Endodermal cell (in vitro differentiated cells): Measurements from ENCODE around the gene LARP4. TPM values are rescaled to one million over a fixed set of nuclear protein-coding genes. Genes with fewer than 3 reads are reported as not detected.

Experiments
- DNase-seq: peaks from one replicate; pipeline ENCODE4 v3.0.0-alpha.2; 2017
- H3K27ac ChIP-seq: 2 replicates; pipeline ENCODE4 v1.5.1; 2013; ENCODE audit warnings: mild to moderate bottlenecking, low read depth, low read length, moderate library complexity
- H3K27me3 ChIP-seq: 2 replicates; pipeline ENCODE4 v1.6.1; 2013; ENCODE audit warnings: mild to moderate bottlenecking, low read length, moderate library complexity; ENCODE audit not compliant: insufficient read depth, control insufficient read depth, poor library complexity, severe bottlenecking
- H3K36me3 ChIP-seq: 2 replicates; pipeline ENCODE4 v1.7.0; 2013; ENCODE audit warnings: mild to moderate bottlenecking, low read length, moderate library complexity; ENCODE audit not compliant: control insufficient read depth, insufficient read depth
- H3K4me1 ChIP-seq: one replicate; pipeline ENCODE4 v1.7.0; 2013; ENCODE audit warnings: low read length; ENCODE audit not compliant: control insufficient read depth, insufficient read depth
- H3K4me3 ChIP-seq: 2 replicates; pipeline ENCODE4 v1.5.1; 2013; ENCODE audit warnings: mild to moderate bottlenecking, low read length, moderate library complexity
- H3K9ac ChIP-seq: 2 replicates; pipeline ENCODE4 v1.6.1; 2013; ENCODE audit warnings: mild to moderate bottlenecking, low read length, moderate library complexity; ENCODE audit not compliant: poor library complexity, severe bottlenecking; ENCODE audit errors: extremely low read depth
- H3K9me3 ChIP-seq: 2 replicates; pipeline ENCODE4 v1.6.1; 2013; ENCODE audit warnings: mild to moderate bottlenecking, low read length, moderate library complexity; ENCODE audit not compliant: control insufficient read depth
- H3K27ac Mint-ChIP-seq: 2 replicates; pipeline ENCODE4 v1.8.0; 2020; ENCODE audit warnings: mixed read lengths
- H3K27me3 Mint-ChIP-seq: 2 replicates; pipeline ENCODE4 v1.8.0; 2021; ENCODE audit warnings: mild to moderate bottlenecking, mixed read lengths; ENCODE audit not compliant: insufficient read depth
- H3K36me3 Mint-ChIP-seq: 2 replicates; pipeline ENCODE4 v1.8.0; 2020; ENCODE audit warnings: low read depth, mixed read lengths
- H3K4me1 Mint-ChIP-seq: 2 replicates; pipeline ENCODE4 v1.8.0; 2020; ENCODE audit warnings: mixed read lengths
- H3K4me3 Mint-ChIP-seq: 2 replicates; pipeline ENCODE4 v1.8.0; 2020; ENCODE audit warnings: mild to moderate bottlenecking, moderate library complexity, mixed read lengths
- H3K9me3 Mint-ChIP-seq: 2 replicates; pipeline ENCODE4 v1.8.0; 2020; ENCODE audit warnings: mild to moderate bottlenecking, mixed read lengths
- WGBS, 2 experiments: methylation state at CpG; one replicate each; pipeline versions ENCODE4 v1.1.5 to v1.1.7; 2013; ENCODE audit warnings: missing lambda C conversion rate in 2 of 2, mixed read lengths in 1 of 2; ENCODE audit not compliant: insufficient coverage in 1 of 2, insufficient read length in 1 of 2; 5-methylcytosine and 5-hydroxymethylcytosine counted together
- total RNA-seq, 2 donors: library from RNA; stranded (reverse); fragmentation: NEBNext Ultra II Directional in 1 of 2; extraction: Animal tissue kit (Norgen Biotek cat#: 25700) in 1 of 2; gene quantifications; 2 replicates in 1 of 2; 3 replicates in 1 of 2; pipeline ENCODE4 v1.2.1, GENCODE V29; 2021
- TF ChIP-seq, protein P1 (sequence below): fragments of 200-600 bp; sonication (generic); conservative IDR thresholded peaks from 2 replicates; pipeline ENCODE4 v1.5.0; 2021; ENCODE audit warnings: antibody characterized with exemption, mild to moderate bottlenecking

LARP4 gene
- total RNA-seq, 2 donors from 2014 or later: 91.7 to 106 TPM

DNA sequence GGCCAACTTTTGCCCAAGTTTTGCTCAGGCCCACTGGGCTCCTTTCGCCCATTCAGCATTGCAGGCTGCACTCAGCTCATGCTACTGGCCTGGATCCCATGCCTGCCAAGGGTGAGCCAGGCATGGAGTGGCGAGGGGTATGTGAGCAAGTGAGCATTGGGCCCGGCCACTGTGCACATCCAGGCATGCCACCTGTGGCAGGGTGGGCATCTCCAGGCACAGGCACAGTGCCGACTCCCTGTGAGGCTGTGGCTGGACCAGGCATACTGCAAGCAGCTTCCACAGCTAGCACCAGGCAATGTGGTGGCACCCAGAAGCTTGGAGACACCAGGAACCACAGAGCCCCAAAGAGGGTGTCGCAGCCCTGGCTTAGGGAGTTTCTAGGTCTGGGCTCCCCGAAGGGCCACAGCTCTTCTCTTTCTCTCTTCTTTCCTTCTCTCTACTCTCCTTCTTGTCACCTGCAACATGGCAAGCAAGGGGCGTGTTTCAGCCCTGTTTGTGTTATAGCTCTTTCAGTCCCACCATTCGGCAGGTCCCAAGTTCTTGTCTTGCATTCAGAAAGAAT, 19.8 kb upstream of the LARP4 start:
- DNase-seq: no peak
- TF ChIP-seq, protein P1, sequence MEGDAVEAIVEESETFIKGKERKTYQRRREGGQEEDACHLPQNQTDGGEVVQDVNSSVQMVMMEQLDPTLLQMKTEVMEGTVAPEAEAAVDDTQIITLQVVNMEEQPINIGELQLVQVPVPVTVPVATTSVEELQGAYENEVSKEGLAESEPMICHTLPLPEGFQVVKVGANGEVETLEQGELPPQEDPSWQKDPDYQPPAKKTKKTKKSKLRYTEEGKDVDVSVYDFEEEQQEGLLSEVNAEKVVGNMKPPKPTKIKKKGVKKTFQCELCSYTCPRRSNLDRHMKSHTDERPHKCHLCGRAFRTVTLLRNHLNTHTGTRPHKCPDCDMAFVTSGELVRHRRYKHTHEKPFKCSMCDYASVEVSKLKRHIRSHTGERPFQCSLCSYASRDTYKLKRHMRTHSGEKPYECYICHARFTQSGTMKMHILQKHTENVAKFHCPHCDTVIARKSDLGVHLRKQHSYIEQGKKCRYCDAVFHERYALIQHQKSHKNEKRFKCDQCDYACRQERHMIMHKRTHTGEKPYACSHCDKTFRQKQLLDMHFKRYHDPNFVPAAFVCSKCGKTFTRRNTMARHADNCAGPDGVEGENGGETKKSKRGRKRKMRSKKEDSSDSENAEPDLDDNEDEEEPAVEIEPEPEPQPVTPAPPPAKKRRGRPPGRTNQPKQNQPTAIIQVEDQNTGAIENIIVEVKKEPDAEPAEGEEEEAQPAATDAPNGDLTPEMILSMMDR: no peak
- H3K9ac ChIP-seq: no peak overlapping the region
- H3K27ac ChIP-seq: no peak overlapping the region
- H3K4me1 Mint-ChIP-seq: no peaks in the 10 kb centered on the region
- H3K27me3 Mint-ChIP-seq: no peaks in the 10 kb centered on the region
- 93 to 97% methylated on average over 6 to 8 of the region's 8 CpGs for WGBS, 2 experiments
- no peaks in the 10 kb centered on the region for H3K36me3 ChIP-seq
- H3K27me3 ChIP-seq: no peaks in the 10 kb centered on the region
- no peaks in the 10 kb centered on the region for H3K4me1 ChIP-seq
- no peak overlapping the region for H3K27ac Mint-ChIP-seq
- H3K36me3 Mint-ChIP-seq: no peaks in the 10 kb centered on the region
- no peaks in the 10 kb centered on the region for H3K9me3 Mint-ChIP-seq
- H3K9me3 ChIP-seq: no peaks in the 10 kb centered on the region
- no peak overlapping the region for H3K4me3 ChIP-seq
- no peak overlapping the region for H3K4me3 Mint-ChIP-seq

DNA sequence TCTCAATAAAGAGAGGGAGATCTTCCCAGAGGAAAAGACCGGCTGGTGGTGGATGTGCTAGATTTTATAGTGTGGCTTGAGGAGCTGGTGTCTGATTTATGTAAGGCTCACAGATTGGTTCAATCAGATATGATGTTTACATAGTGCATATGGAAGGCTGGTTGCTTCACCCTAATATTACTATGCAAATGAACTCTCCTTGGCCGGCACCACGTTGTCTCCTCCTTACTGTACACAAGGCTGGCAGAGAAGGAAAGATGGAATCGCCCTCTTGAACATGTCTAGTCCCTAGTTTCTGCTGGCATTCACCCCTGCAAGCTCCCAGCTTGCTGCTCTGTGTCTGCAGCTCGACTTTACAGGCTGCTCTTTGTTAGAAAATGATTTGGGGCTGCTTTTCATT, 13.2 kb upstream of the LARP4 start:
- no peaks in the 10 kb centered on the region for H3K36me3 Mint-ChIP-seq
- H3K27me3 Mint-ChIP-seq: no peaks in the 10 kb centered on the region
- H3K27me3 ChIP-seq: no peaks in the 10 kb centered on the region
- H3K27ac ChIP-seq: no peak overlapping the region
- TF ChIP-seq, protein P1: no peak
- no peak overlapping the region for H3K4me3 ChIP-seq
- H3K27ac Mint-ChIP-seq: no peak overlapping the region
- H3K9me3 Mint-ChIP-seq: no peaks in the 10 kb centered on the region
- no peak overlapping the region for H3K9ac ChIP-seq
- DNase-seq: no peak
- no peaks in the 10 kb centered on the region for H3K9me3 ChIP-seq
- H3K4me3 Mint-ChIP-seq: no peak overlapping the region
- 50 to 56% methylated on average over 3 to 5 of the region's 5 CpGs for WGBS, 2 experiments
- no peaks in the 10 kb centered on the region for H3K4me1 ChIP-seq
- no peaks in the 10 kb centered on the region for H3K36me3 ChIP-seq
- peaks cover 18% of the 10 kb centered on the region for H3K4me1 Mint-ChIP-seq

DNA sequence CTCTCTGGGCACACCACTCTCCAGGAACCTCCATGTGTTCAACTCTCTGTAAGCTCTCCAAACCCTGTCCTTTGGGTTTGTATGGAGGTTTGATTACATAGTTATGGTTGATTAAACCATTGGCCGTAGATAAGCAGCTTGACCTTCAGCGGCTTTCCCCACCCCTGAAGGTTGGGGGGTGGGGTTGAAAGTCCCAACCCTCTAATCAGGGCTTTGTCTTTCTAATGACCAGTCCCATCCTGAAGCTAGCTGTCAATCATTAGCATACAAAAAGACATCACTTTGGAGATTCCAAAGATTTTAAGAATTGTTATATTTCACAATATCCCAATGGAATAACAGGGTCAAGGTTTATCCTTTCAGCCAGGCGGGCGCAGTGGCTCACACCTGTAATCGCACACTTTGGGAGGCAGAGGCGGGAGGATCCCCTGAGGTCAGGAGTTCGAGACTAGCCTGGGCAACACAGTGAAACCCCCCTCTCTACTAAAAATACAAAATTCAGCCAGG, 12.7 kb upstream of the LARP4 start:
- Mint-ChIP-seq H3K36me3 (no peaks in the 10 kb centered on the region), H3K4me1 (peaks cover 18% of the 10 kb centered on the region)
- 44 to 62% methylated on average over 4 to 7 of the region's 7 CpGs for WGBS, 2 experiments

More for the DNA sequence above, 12.7 kb upstream of the LARP4 start:
- Histone ChIP-seq H3K27ac (no peak overlapping the region), H3K9ac (no peak overlapping the region), H3K9me3 (no peaks in the 10 kb centered on the region), H3K27me3 (no peaks in the 10 kb centered on the region), H3K4me3 (no peak overlapping the region), H3K36me3 (no peaks in the 10 kb centered on the region), H3K4me1 (no peaks in the 10 kb centered on the region)
- Mint-ChIP-seq H3K9me3 (no peaks in the 10 kb centered on the region), H3K27ac (no peak overlapping the region), H3K27me3 (no peaks in the 10 kb centered on the region), H3K4me3 (no peak overlapping the region)
- TF ChIP-seq, protein P1: no peak
- peak; percentile 72 for DNase-seq
